ENCODE results near the gene SH3RF3. TPM values are rescaled to one million over a fixed set of nuclear protein-coding genes. Genes with fewer than 3 reads are reported as not detected.

SH3RF3 gene
- total RNA-seq, 1 donor from 2014 or later: 1.3 TPM

GRCh38 chr2:109405873-109406272, 276.9 kb downstream of the SH3RF3 start:
- Mint-ChIP-seq H3K27me3 (peaks cover 16% of the 10 kb centered on the region), H3K36me3 (ENCODE audit: insufficient read depth) (no peaks in the 10 kb centered on the region), H3K27ac (no peak overlapping the region), H3K4me3 (ENCODE audit: low read depth) (no peak overlapping the region), H3K9me3 (ENCODE audit: low read depth) (no peaks in the 10 kb centered on the region), H3K4me1 (ENCODE audit: low read depth) (peaks cover 2% of the 10 kb centered on the region)
- TF ChIP-seq CTCF (IDR thresholded peaks at IDR 0.05; ENCODE audit: unreplicated experiment): no peak
- DNase-seq (ENCODE audit: low spot score, unreplicated experiment): no peak

GRCh38 chr2:109406301-109406700, 277.3 kb downstream of the SH3RF3 start:
- Mint-ChIP-seq H3K27me3 (peaks cover 16% of the 10 kb centered on the region), H3K36me3 (ENCODE audit: insufficient read depth) (no peaks in the 10 kb centered on the region), H3K9me3 (ENCODE audit: low read depth) (no peaks in the 10 kb centered on the region), H3K4me1 (ENCODE audit: low read depth) (peaks cover 2% of the 10 kb centered on the region), H3K27ac (no peak overlapping the region), H3K4me3 (ENCODE audit: low read depth) (no peak overlapping the region)
- DNase-seq (ENCODE audit: low spot score, unreplicated experiment): no peak
- TF ChIP-seq CTCF (IDR thresholded peaks at IDR 0.05; ENCODE audit: unreplicated experiment): no peak

GRCh38 chr2:109407276-109408042, 278.5 kb downstream of the SH3RF3 start:
- Mint-ChIP-seq H3K36me3 (ENCODE audit: insufficient read depth) (no peaks in the 10 kb centered on the region), H3K4me3 (ENCODE audit: low read depth) (no peak overlapping the region), H3K9me3 (ENCODE audit: low read depth) (no peaks in the 10 kb centered on the region), H3K27ac (no peak overlapping the region), H3K27me3 (peaks cover 12% of the 10 kb centered on the region), H3K4me1 (ENCODE audit: low read depth) (peaks cover 2% of the 10 kb centered on the region)
- TF ChIP-seq CTCF (IDR thresholded peaks at IDR 0.05; ENCODE audit: unreplicated experiment): no peak
- no peak for DNase-seq (ENCODE audit: low spot score, unreplicated experiment)

GRCh38 chr2:109408043-109408335, 279.0 kb downstream of the SH3RF3 start:
- H3K36me3 Mint-ChIP-seq (ENCODE audit: insufficient read depth): no peaks in the 10 kb centered on the region
- no peaks in the 10 kb centered on the region for H3K9me3 Mint-ChIP-seq (ENCODE audit: low read depth)
- no peak for DNase-seq (ENCODE audit: low spot score, unreplicated experiment)
- peaks cover 9% of the 10 kb centered on the region for H3K27me3 Mint-ChIP-seq
- H3K4me3 Mint-ChIP-seq (ENCODE audit: low read depth): no peak overlapping the region
- H3K27ac Mint-ChIP-seq: no peak overlapping the region
- H3K4me1 Mint-ChIP-seq (ENCODE audit: low read depth): peaks cover 2% of the 10 kb centered on the region
- no peak for TF ChIP-seq CTCF (IDR thresholded peaks at IDR 0.05; ENCODE audit: unreplicated experiment)

- Mint-ChIP-seq H3K4me3 (ENCODE audit: low read depth) (no peak overlapping the region), H3K9me3 (ENCODE audit: low read depth) (no peaks in the 10 kb centered on the region), H3K27me3 (peaks cover 7% of the 10 kb centered on the region), H3K27ac (no peak overlapping the region), H3K4me1 (ENCODE audit: low read depth) (peaks cover 2% of the 10 kb centered on the region), H3K36me3 (ENCODE audit: insufficient read depth) (no peaks in the 10 kb centered on the region)
- no peak for TF ChIP-seq CTCF (IDR thresholded peaks at IDR 0.05; ENCODE audit: unreplicated experiment)
- DNase-seq (ENCODE audit: low spot score, unreplicated experiment): no peak
Measured at GRCh38 chr2:109409321-109410038, 280.5 kb downstream of the SH3RF3 start.
